Endodermal cell (in vitro differentiated cells): ENCODE measurements around the gene ITSN1. TPM values are rescaled to one million over a fixed set of nuclear protein-coding genes. Genes with fewer than 3 reads are reported as not detected.
"Not testable (repeated sequence)": the region's sequence is repeated elsewhere in the genome, so short reads cannot be mapped to it uniquely, and the experiment has no call there.

Experiments used
- DNase-seq: peaks from one replicate; pipeline ENCODE4 v3.0.0-alpha.2; 2017
- H3K27ac ChIP-seq: 2 replicates; pipeline ENCODE4 v1.5.1; 2013; ENCODE audit warnings: mild to moderate bottlenecking, low read depth, low read length, moderate library complexity
- H3K27me3 ChIP-seq: 2 replicates; pipeline ENCODE4 v1.6.1; 2013; ENCODE audit warnings: mild to moderate bottlenecking, low read length, moderate library complexity; ENCODE audit not compliant: insufficient read depth, control insufficient read depth, poor library complexity, severe bottlenecking
- H3K36me3 ChIP-seq: 2 replicates; pipeline ENCODE4 v1.7.0; 2013; ENCODE audit warnings: mild to moderate bottlenecking, low read length, moderate library complexity; ENCODE audit not compliant: control insufficient read depth, insufficient read depth
- H3K4me1 ChIP-seq: one replicate; pipeline ENCODE4 v1.7.0; 2013; ENCODE audit warnings: low read length; ENCODE audit not compliant: control insufficient read depth, insufficient read depth
- H3K4me3 ChIP-seq: 2 replicates; pipeline ENCODE4 v1.5.1; 2013; ENCODE audit warnings: mild to moderate bottlenecking, low read length, moderate library complexity
- H3K9ac ChIP-seq: 2 replicates; pipeline ENCODE4 v1.6.1; 2013; ENCODE audit warnings: mild to moderate bottlenecking, low read length, moderate library complexity; ENCODE audit not compliant: poor library complexity, severe bottlenecking; ENCODE audit errors: extremely low read depth
- H3K9me3 ChIP-seq: 2 replicates; pipeline ENCODE4 v1.6.1; 2013; ENCODE audit warnings: mild to moderate bottlenecking, low read length, moderate library complexity; ENCODE audit not compliant: control insufficient read depth
- H3K27ac Mint-ChIP-seq: 2 replicates; pipeline ENCODE4 v1.8.0; 2020; ENCODE audit warnings: mixed read lengths
- H3K27me3 Mint-ChIP-seq: 2 replicates; pipeline ENCODE4 v1.8.0; 2021; ENCODE audit warnings: mild to moderate bottlenecking, mixed read lengths; ENCODE audit not compliant: insufficient read depth
- H3K36me3 Mint-ChIP-seq: 2 replicates; pipeline ENCODE4 v1.8.0; 2020; ENCODE audit warnings: low read depth, mixed read lengths
- H3K4me1 Mint-ChIP-seq: 2 replicates; pipeline ENCODE4 v1.8.0; 2020; ENCODE audit warnings: mixed read lengths
- H3K4me3 Mint-ChIP-seq: 2 replicates; pipeline ENCODE4 v1.8.0; 2020; ENCODE audit warnings: mild to moderate bottlenecking, moderate library complexity, mixed read lengths
- H3K9me3 Mint-ChIP-seq: 2 replicates; pipeline ENCODE4 v1.8.0; 2020; ENCODE audit warnings: mild to moderate bottlenecking, mixed read lengths
- WGBS, 2 experiments: methylation state at CpG; one replicate each; pipeline versions ENCODE4 v1.1.5 to v1.1.7; 2013; ENCODE audit warnings: missing lambda C conversion rate in 2 of 2, mixed read lengths in 1 of 2; ENCODE audit not compliant: insufficient coverage in 1 of 2, insufficient read length in 1 of 2; 5-methylcytosine and 5-hydroxymethylcytosine counted together
- total RNA-seq, 2 donors: library from RNA; stranded (reverse); fragmentation: NEBNext Ultra II Directional in 1 of 2; extraction: Animal tissue kit (Norgen Biotek cat#: 25700) in 1 of 2; gene quantifications; 2 replicates in 1 of 2; 3 replicates in 1 of 2; pipeline ENCODE4 v1.2.1, GENCODE V29; 2021
- TF ChIP-seq, protein P1 (sequence below): fragments of 200-600 bp; sonication (generic); conservative IDR thresholded peaks from 2 replicates; pipeline ENCODE4 v1.5.0; 2021; ENCODE audit warnings: antibody characterized with exemption, mild to moderate bottlenecking

Gene ITSN1
- total RNA-seq, 2 donors from 2014 or later = 89.6 to 104 TPM

DNA sequence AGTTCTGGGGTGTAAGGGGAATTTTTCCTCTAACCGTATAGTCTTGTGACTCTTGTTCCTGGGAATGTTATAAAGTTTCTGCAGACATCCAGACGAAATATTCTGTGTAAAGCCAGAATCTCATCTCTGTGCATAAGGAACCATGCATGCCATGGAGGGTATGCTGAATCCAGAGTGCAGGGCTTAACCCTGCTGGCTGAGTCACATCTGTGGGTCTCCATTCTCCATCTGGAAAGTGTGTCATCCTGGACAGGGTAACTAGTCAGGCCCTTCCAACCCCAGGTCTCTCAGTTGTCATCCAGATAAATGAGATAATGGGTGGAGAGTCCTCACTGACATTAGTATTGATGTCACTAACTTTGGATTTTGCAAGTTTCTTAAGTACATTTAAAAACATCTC is 224.5 kb downstream of the ITSN1 start:
- Mint-ChIP-seq H3K4me1 (no peaks in the 10 kb centered on the region), H3K9me3 (peaks cover 8% of the 10 kb centered on the region), H3K4me3 (no peak overlapping the region), H3K27me3 (no peaks in the 10 kb centered on the region), H3K27ac (no peak overlapping the region), H3K36me3 (no peaks in the 10 kb centered on the region)
- H3K4me3 ChIP-seq = no peak overlapping the region
- H3K27me3 ChIP-seq = no peaks in the 10 kb centered on the region
- TF ChIP-seq, protein P1, sequence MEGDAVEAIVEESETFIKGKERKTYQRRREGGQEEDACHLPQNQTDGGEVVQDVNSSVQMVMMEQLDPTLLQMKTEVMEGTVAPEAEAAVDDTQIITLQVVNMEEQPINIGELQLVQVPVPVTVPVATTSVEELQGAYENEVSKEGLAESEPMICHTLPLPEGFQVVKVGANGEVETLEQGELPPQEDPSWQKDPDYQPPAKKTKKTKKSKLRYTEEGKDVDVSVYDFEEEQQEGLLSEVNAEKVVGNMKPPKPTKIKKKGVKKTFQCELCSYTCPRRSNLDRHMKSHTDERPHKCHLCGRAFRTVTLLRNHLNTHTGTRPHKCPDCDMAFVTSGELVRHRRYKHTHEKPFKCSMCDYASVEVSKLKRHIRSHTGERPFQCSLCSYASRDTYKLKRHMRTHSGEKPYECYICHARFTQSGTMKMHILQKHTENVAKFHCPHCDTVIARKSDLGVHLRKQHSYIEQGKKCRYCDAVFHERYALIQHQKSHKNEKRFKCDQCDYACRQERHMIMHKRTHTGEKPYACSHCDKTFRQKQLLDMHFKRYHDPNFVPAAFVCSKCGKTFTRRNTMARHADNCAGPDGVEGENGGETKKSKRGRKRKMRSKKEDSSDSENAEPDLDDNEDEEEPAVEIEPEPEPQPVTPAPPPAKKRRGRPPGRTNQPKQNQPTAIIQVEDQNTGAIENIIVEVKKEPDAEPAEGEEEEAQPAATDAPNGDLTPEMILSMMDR = no peak
- no peaks in the 10 kb centered on the region for H3K4me1 ChIP-seq
- whole genome bisulfite sequencing, 2 experiments = 94 to 100% methylated on average over 2 of the region's 2 CpGs
- H3K36me3 ChIP-seq = no peaks in the 10 kb centered on the region
- H3K9me3 ChIP-seq = no peaks in the 10 kb centered on the region
- H3K9ac ChIP-seq = no peak overlapping the region
- no peak overlapping the region for H3K27ac ChIP-seq
- DNase-seq = no peak

DNA sequence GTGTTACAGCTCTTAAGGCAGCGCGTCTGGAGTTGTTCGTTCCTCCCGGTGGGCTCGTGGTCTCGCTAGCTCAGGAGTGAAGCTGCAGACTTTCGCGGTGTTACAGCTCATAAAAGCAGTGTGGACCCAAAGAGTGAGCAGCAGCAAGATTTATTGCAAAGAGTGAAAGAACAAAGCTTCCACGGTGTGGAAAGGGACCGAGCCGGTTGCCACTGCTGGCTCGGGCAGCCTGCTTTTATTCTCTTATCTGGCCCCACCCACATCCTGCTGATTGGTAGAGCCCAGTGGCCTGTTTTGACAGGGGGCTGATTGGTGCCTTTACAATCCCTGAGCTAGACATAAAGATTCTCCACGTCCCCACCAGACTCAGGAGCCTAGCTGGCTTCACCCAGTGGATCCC is 225.6 kb downstream of the ITSN1 start:
- not testable (repeated sequence) for H3K9me3 Mint-ChIP-seq, H3K27me3 Mint-ChIP-seq, H3K27ac Mint-ChIP-seq, H3K27me3 ChIP-seq, H3K4me3 ChIP-seq, H3K4me1 ChIP-seq, DNase-seq, H3K27ac ChIP-seq, H3K4me1 Mint-ChIP-seq, H3K36me3 ChIP-seq, H3K4me3 Mint-ChIP-seq, H3K36me3 Mint-ChIP-seq, H3K9ac ChIP-seq, H3K9me3 ChIP-seq
- WGBS, 2 experiments = 93 to 100% methylated on average over 6 to 13 of the region's 13 CpGs

DNA sequence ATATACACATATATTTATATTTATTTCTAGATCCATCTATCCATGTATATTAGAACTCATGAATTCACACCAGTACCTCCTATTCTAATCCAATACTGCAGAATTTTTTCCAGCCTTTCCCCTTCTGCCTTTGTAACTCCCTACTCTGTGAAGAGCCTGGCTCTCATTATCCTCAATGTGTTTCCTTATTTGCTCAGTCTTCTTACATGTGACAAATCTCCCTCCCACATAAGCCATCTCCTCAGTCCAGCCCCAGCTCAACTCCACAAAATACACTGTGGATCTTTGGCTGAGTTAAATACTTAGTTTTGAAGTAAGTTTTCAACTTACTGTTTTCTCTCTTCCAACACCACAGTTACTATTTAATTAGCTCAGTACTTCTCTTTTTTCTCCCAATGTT is 227.6 kb downstream of the ITSN1 start:
- Histone ChIP-seq H3K27me3 (no peaks in the 10 kb centered on the region), H3K9me3 (no peaks in the 10 kb centered on the region), H3K9ac (no peak overlapping the region), H3K4me3 (no peak overlapping the region), H3K27ac (no peak overlapping the region), H3K36me3 (no peaks in the 10 kb centered on the region), H3K4me1 (no peaks in the 10 kb centered on the region)
- Mint-ChIP-seq H3K27me3 (no peaks in the 10 kb centered on the region), H3K9me3 (peaks cover 8% of the 10 kb centered on the region), H3K27ac (no peak overlapping the region), H3K4me1 (no peaks in the 10 kb centered on the region), H3K36me3 (no peaks in the 10 kb centered on the region), H3K4me3 (no peak overlapping the region)
- DNase-seq = no peak
- TF ChIP-seq, protein P1 = no peak

DNA sequence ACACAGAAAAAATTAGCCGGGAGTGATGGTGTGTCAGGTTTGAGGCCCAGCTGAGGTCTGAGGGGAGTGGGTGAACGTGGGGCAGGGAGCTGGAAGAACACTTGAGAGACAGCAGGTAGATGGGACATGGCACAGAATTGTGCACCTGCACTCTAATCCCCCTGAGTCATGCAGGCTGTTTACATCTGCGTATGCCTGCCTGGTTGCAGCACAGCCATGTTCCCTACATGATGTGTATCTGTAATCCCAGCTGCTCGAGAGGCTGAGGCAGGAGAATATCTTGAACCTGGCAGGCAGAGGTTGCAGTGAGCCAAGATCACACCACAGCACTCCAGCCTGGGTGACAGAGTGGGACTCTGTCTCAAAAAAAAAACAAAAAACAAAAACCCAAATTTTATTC is 228.5 kb downstream of the ITSN1 start:
- H3K36me3 ChIP-seq = no peaks in the 10 kb centered on the region
- no peak for DNase-seq
- no peak overlapping the region for H3K4me3 ChIP-seq
- no peak overlapping the region for H3K27ac ChIP-seq
- Mint-ChIP-seq H3K27me3 (no peaks in the 10 kb centered on the region), H3K4me3 (no peak overlapping the region), H3K4me1 (no peaks in the 10 kb centered on the region), H3K9me3 (peaks cover 8% of the 10 kb centered on the region), H3K36me3 (no peaks in the 10 kb centered on the region), H3K27ac (no peak overlapping the region)
- no peaks in the 10 kb centered on the region for H3K27me3 ChIP-seq
- 90 to 93% methylated on average over 2 to 4 of the region's 4 CpGs for WGBS, 2 experiments
- H3K4me1 ChIP-seq = no peaks in the 10 kb centered on the region
- H3K9ac ChIP-seq = no peak overlapping the region
- no peaks in the 10 kb centered on the region for H3K9me3 ChIP-seq
- TF ChIP-seq, protein P1 = no peak
